ENCODE data around the gene ARID1B.
A peak's percentile ranks its signal among the peaks of the same experiment; 100 is the strongest.

The ARID1B gene

GRCh38 chr6:157181649-157182048, 404.5 kb downstream of the ARID1B start:
- peaks cover 22 to 64% of the 10 kb centered on the region in 2 donors for H3K36me3 ChIP-seq (replicated peaks in 1 of 2; ENCODE audit: control insufficient read depth in 2 of 2, insufficient read depth in 2 of 2, low read length in 2 of 2)
- no peaks in the 10 kb centered on the region for H3K9me3 ChIP-seq (replicated peaks in 1 of 2; ENCODE audit: control insufficient read depth in 2 of 2, insufficient read depth in 1 of 2, low read depth in 1 of 2, low read length in 2 of 2)
- DNase-seq (ENCODE audit: low spot score): no peak
- no peak overlapping the region for H2AFZ ChIP-seq (ENCODE audit: low read length)
- H2AK5ac ChIP-seq (ENCODE audit: low read depth, low read length): no peak overlapping the region
- no peak overlapping the region for H3K4me3 ChIP-seq (ENCODE audit: low read length in 2 of 2)
- no peak overlapping the region for H3K4me2 ChIP-seq (ENCODE audit: insufficient read depth, low read length, poor library complexity, severe bottlenecking)
- no peak overlapping the region for H3K4ac ChIP-seq (ENCODE audit: low read length)
- no CpG with 5 or more reads among the region's 5 CpGs for WGBS, 2 donors (ENCODE audit: extremely low coverage in 2 of 2, insufficient read length in 2 of 2, insufficient replicate concordance in 1 of 2)
- H4K8ac ChIP-seq (ENCODE audit: low read depth, low read length): no peak overlapping the region
- H3K4me1 ChIP-seq (ENCODE audit: control insufficient read depth in 2 of 2, insufficient read depth in 1 of 2, low read depth in 1 of 2, low read length in 2 of 2): no peaks in the 10 kb centered on the region
- no peak overlapping the region for H2BK12ac ChIP-seq (ENCODE audit: low read length)
- no peak overlapping the region for H4K91ac ChIP-seq (ENCODE audit: low read depth, low read length, poor library complexity)
- H2BK120ac ChIP-seq (ENCODE audit: low read depth, low read length): no peak overlapping the region
- no peak overlapping the region for H3K23ac ChIP-seq (ENCODE audit: low read depth, low read length, poor library complexity)
- no peak overlapping the region for H2BK15ac ChIP-seq (ENCODE audit: low read length)
- no peaks in the 10 kb centered on the region for H3K27me3 ChIP-seq (ENCODE audit: control insufficient read depth in 3 of 3, insufficient read depth in 3 of 3, low read depth in 1 of 3, low read length in 3 of 3)
- no peaks in the 10 kb centered on the region for H3K79me1 ChIP-seq (ENCODE audit: low read depth, low read length)
- H3K9ac ChIP-seq (ENCODE audit: low read depth, low read length, poor library complexity): no peak overlapping the region
- no peak overlapping the region for H2BK5ac ChIP-seq (ENCODE audit: low read length)
- H3K14ac ChIP-seq (ENCODE audit: low read length): no peak overlapping the region
- no peak overlapping the region for H3K18ac ChIP-seq (ENCODE audit: low read length)
- no peak overlapping the region for H3K27ac ChIP-seq (replicated peaks; ENCODE audit: low read length)

DNA sequence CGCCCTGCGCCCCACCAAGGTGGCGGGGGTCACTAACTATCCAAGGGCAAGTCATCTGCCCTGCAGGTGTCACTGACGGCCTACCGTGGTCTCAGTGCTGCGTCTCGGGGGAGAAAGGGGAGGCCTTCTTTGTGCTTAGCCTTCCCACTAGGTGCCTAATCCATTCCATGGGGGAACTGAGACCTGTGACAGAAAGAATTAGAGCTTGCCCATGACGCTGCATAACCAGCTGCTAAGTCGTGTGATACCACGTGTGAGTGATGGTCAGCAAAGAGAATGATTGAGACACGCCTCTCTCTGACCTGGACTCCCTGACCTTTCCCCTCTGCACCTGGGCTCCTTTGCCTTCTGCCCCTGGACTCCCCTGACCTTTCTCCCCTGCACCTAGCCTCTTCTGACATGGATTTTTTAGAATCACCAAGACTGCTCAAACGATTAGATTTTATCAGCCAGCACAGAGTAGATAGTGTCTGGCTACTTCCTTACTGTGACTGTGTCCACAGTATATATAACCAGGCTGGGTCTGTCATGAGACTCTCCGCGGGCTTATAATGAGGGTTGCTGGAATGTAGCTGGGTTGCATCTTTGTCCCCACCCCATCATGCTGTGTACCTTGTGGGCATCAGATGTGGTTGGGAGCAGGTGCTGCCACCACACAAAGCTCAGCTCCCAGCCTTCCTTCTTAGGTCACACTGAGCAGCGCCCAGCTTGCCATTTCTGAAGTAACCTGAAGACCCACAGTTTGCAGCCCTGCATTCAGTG, 405.5 kb downstream of the ARID1B start:
- Histone ChIP-seq H2AK5ac (ENCODE audit: low read depth, low read length) (no peak overlapping the region), H3K36me3 (replicated peaks in 1 of 2; ENCODE audit: control insufficient read depth in 2 of 2, insufficient read depth in 2 of 2, low read length in 2 of 2) (peaks cover 24 to 70% of the 10 kb centered on the region in 2 donors), H3K79me1 (ENCODE audit: low read depth, low read length) (no peaks in the 10 kb centered on the region), H3K27me3 (ENCODE audit: control insufficient read depth in 3 of 3, insufficient read depth in 3 of 3, low read depth in 1 of 3, low read length in 3 of 3) (no peaks in the 10 kb centered on the region), H3K9me3 (replicated peaks in 1 of 2; ENCODE audit: control insufficient read depth in 2 of 2, insufficient read depth in 1 of 2, low read depth in 1 of 2, low read length in 2 of 2) (no peaks in the 10 kb centered on the region), H3K4me2 (ENCODE audit: insufficient read depth, low read length, poor library complexity, severe bottlenecking) (no peak overlapping the region), H3K27ac (replicated peaks; ENCODE audit: low read length) (no peak overlapping the region), H3K14ac (ENCODE audit: low read length) (no peak overlapping the region), H4K8ac (ENCODE audit: low read depth, low read length) (no peak overlapping the region), H2BK120ac (ENCODE audit: low read depth, low read length) (no peak overlapping the region), H3K23ac (ENCODE audit: low read depth, low read length, poor library complexity) (peak overlapping the region; percentile 44), H3K4me3 (ENCODE audit: low read length in 2 of 2) (no peak overlapping the region), H3K18ac (ENCODE audit: low read length) (no peak overlapping the region), H3K4me1 (ENCODE audit: control insufficient read depth in 2 of 2, insufficient read depth in 1 of 2, low read depth in 1 of 2, low read length in 2 of 2) (no peaks in the 10 kb centered on the region), H2BK15ac (ENCODE audit: low read length) (no peak overlapping the region), H2BK12ac (ENCODE audit: low read length) (no peak overlapping the region), H2AFZ (ENCODE audit: low read length) (no peak overlapping the region), H3K4ac (ENCODE audit: low read length) (no peak overlapping the region), H4K91ac (ENCODE audit: low read depth, low read length, poor library complexity) (no peak overlapping the region), H3K9ac (ENCODE audit: low read depth, low read length, poor library complexity) (no peak overlapping the region), H2BK5ac (ENCODE audit: low read length) (no peak overlapping the region)
- WGBS, 2 donors (ENCODE audit: extremely low coverage in 2 of 2, insufficient read length in 2 of 2, insufficient replicate concordance in 1 of 2): no CpG with 5 or more reads among the region's 15 CpGs
- no peak for DNase-seq (ENCODE audit: low spot score)

GRCh38 chr6:157184202-157185015, 407.2 kb downstream of the ARID1B start:
- Histone ChIP-seq H3K36me3 (replicated peaks in 1 of 2; ENCODE audit: control insufficient read depth in 2 of 2, insufficient read depth in 2 of 2, low read length in 2 of 2) (peaks cover 28 to 85% of the 10 kb centered on the region in 2 donors), H3K4ac (ENCODE audit: low read length) (no peak overlapping the region), H3K4me3 (ENCODE audit: low read length in 2 of 2) (no peak overlapping the region), H4K8ac (ENCODE audit: low read depth, low read length) (no peak overlapping the region), H3K23ac (ENCODE audit: low read depth, low read length, poor library complexity) (no peak overlapping the region), H3K9ac (ENCODE audit: low read depth, low read length, poor library complexity) (no peak overlapping the region), H3K27ac (replicated peaks; ENCODE audit: low read length) (no peak overlapping the region), H3K14ac (ENCODE audit: low read length) (no peak overlapping the region), H2AFZ (ENCODE audit: low read length) (no peak overlapping the region), H2BK120ac (ENCODE audit: low read depth, low read length) (no peak overlapping the region), H3K4me1 (ENCODE audit: control insufficient read depth in 2 of 2, insufficient read depth in 1 of 2, low read depth in 1 of 2, low read length in 2 of 2) (no peaks in the 10 kb centered on the region), H2BK15ac (ENCODE audit: low read length) (no peak overlapping the region), H4K91ac (ENCODE audit: low read depth, low read length, poor library complexity) (no peak overlapping the region), H3K79me1 (ENCODE audit: low read depth, low read length) (no peaks in the 10 kb centered on the region), H3K18ac (ENCODE audit: low read length) (no peak overlapping the region), H3K9me3 (replicated peaks in 1 of 2; ENCODE audit: control insufficient read depth in 2 of 2, insufficient read depth in 1 of 2, low read depth in 1 of 2, low read length in 2 of 2) (no peaks in the 10 kb centered on the region), H2AK5ac (ENCODE audit: low read depth, low read length) (no peak overlapping the region), H3K27me3 (ENCODE audit: control insufficient read depth in 3 of 3, insufficient read depth in 3 of 3, low read depth in 1 of 3, low read length in 3 of 3) (no peaks in the 10 kb centered on the region), H2BK12ac (ENCODE audit: low read length) (no peak overlapping the region), H3K4me2 (ENCODE audit: insufficient read depth, low read length, poor library complexity, severe bottlenecking) (no peak overlapping the region), H2BK5ac (ENCODE audit: low read length) (no peak overlapping the region)
- WGBS, 2 donors (ENCODE audit: extremely low coverage in 2 of 2, insufficient read length in 2 of 2, insufficient replicate concordance in 1 of 2): no CpG with 5 or more reads among the region's 25 CpGs
- peak; percentile 33 for DNase-seq (ENCODE audit: low spot score)

- H2AFZ ChIP-seq (ENCODE audit: low read length): no peak overlapping the region
- no peak overlapping the region for H2BK5ac ChIP-seq (ENCODE audit: low read length)
- H2BK12ac ChIP-seq (ENCODE audit: low read length): no peak overlapping the region
- no CpG with 5 or more reads among the region's 8 CpGs for WGBS, 2 donors (ENCODE audit: extremely low coverage in 2 of 2, insufficient read length in 2 of 2, insufficient replicate concordance in 1 of 2)
- no peaks in the 10 kb centered on the region for H3K9me3 ChIP-seq (replicated peaks in 1 of 2; ENCODE audit: control insufficient read depth in 2 of 2, insufficient read depth in 1 of 2, low read depth in 1 of 2, low read length in 2 of 2)
- no peaks in the 10 kb centered on the region for H3K79me1 ChIP-seq (ENCODE audit: low read depth, low read length)
- H3K4me2 ChIP-seq (ENCODE audit: insufficient read depth, low read length, poor library complexity, severe bottlenecking): no peak overlapping the region
- DNase-seq (ENCODE audit: low spot score): no peak
- no peak overlapping the region for H3K27ac ChIP-seq (replicated peaks; ENCODE audit: low read length)
- H3K9ac ChIP-seq (ENCODE audit: low read depth, low read length, poor library complexity): no peak overlapping the region
- no peak overlapping the region for H4K91ac ChIP-seq (ENCODE audit: low read depth, low read length, poor library complexity)
- H3K36me3 ChIP-seq (replicated peaks in 1 of 2; ENCODE audit: control insufficient read depth in 2 of 2, insufficient read depth in 2 of 2, low read length in 2 of 2): peaks cover 33 to 92% of the 10 kb centered on the region in 2 donors
- H3K27me3 ChIP-seq (ENCODE audit: control insufficient read depth in 3 of 3, insufficient read depth in 3 of 3, low read depth in 1 of 3, low read length in 3 of 3): no peaks in the 10 kb centered on the region
- H3K4ac ChIP-seq (ENCODE audit: low read length): no peak overlapping the region
- H3K18ac ChIP-seq (ENCODE audit: low read length): no peak overlapping the region
- no peak overlapping the region for H3K23ac ChIP-seq (ENCODE audit: low read depth, low read length, poor library complexity)
- no peaks in the 10 kb centered on the region for H3K4me1 ChIP-seq (ENCODE audit: control insufficient read depth in 2 of 2, insufficient read depth in 1 of 2, low read depth in 1 of 2, low read length in 2 of 2)
- no peak overlapping the region for H3K4me3 ChIP-seq (ENCODE audit: low read length in 2 of 2)
- no peak overlapping the region for H2BK15ac ChIP-seq (ENCODE audit: low read length)
- H2BK120ac ChIP-seq (ENCODE audit: low read depth, low read length): no peak overlapping the region
- no peak overlapping the region for H2AK5ac ChIP-seq (ENCODE audit: low read depth, low read length)
- no peak overlapping the region for H3K14ac ChIP-seq (ENCODE audit: low read length)
- H4K8ac ChIP-seq (ENCODE audit: low read depth, low read length): peak overlapping the region; percentile 72
These were observed 408.0 kb downstream of the ARID1B start for GRCh38 chr6:157185171-157185570.
